HEK293 (cell line): ENCODE results near the gene OR11A1.

Experiments
- CTCF ChIA-PET: fragments of 350-600 bp; formaldehyde crosslinking; extraction: SDS; loops from one replicate; lab custom pipeline; 2021; ENCODE audit warnings: antibody characterized with exemption; lab: Yijun Ruan, JAX
- POLR2A ChIA-PET: fragments of 300-600 bp; formaldehyde crosslinking; extraction: SDS; loops from one replicate; lab custom pipeline; 2020; ENCODE audit warnings: antibody characterized with exemption, inconsistent platforms; lab: Yijun Ruan, JAX
- H3K27ac ChIP-seq: fragments of 200-500 bp; sonication (Bioruptor generic); 2 replicates; pipeline ENCODE4 v1.5.1; 2014; ENCODE audit warnings: low read depth, low read length, control low read depth, inconsistent platforms; ENCODE audit errors: extremely low read depth
- H3K36me3 ChIP-seq, 2 experiments: fragments of 200-500 bp in 1 of 2; sonication (Bioruptor generic) in 1 of 2; 1 replicate in 1 of 2; 2 replicates in 1 of 2; pipeline ENCODE4 v1.5.1; 2014 to 2017; ENCODE audit warnings: inconsistent platforms in 2 of 2, low read length in 2 of 2; ENCODE audit not compliant: control insufficient read depth in 2 of 2, insufficient read depth in 1 of 2
- H3K4me1 ChIP-seq: fragments of 200-500 bp; sonication (Bioruptor generic); 2 replicates; pipeline ENCODE4 v1.5.1; 2014; ENCODE audit warnings: mild to moderate bottlenecking, low read length, inconsistent platforms; ENCODE audit not compliant: control insufficient read depth, insufficient read depth
- H3K4me3 ChIP-seq: 2 replicates; pipeline ENCODE4 v1.5.1; 2011; ENCODE audit warnings: low read depth, mild to moderate bottlenecking, control low read depth, low read length, moderate library complexity
- H3K9me3 ChIP-seq: fragments of 200-500 bp; sonication (Bioruptor generic); 2 replicates; pipeline ENCODE4 v1.5.1; 2014; ENCODE audit warnings: low read depth, low read length, inconsistent platforms; ENCODE audit not compliant: control insufficient read depth, insufficient read depth
- BCL11A ChIP-seq: fragments of 450-650 bp; formaldehyde crosslinking; IDR thresholded peaks from 2 replicates; pipeline ENCODE4 v1.5.1; 2016; ENCODE audit warnings: low read depth, missing biosample characterization, missing genetic modification characterization
- BCL6B ChIP-seq: fragments of 450-650 bp; formaldehyde crosslinking; IDR thresholded peaks from 2 replicates; pipeline ENCODE4 v1.5.1; 2017; ENCODE audit warnings: missing biosample characterization, missing genetic modification characterization
- GLI2 ChIP-seq: fragments of 450-650 bp; formaldehyde crosslinking; IDR thresholded peaks from 2 replicates; pipeline ENCODE4; 2017; ENCODE audit warnings: missing biosample characterization, missing genetic modification characterization, low read depth, borderline replicate concordance
- KLF10 ChIP-seq: fragments of 450-650 bp; IDR thresholded peaks from 2 replicates; pipeline ENCODE4 v1.5.1; 2018; ENCODE audit warnings: missing biosample characterization, mild to moderate bottlenecking, missing genetic modification characterization
- REPIN1 ChIP-seq: fragments of 450-650 bp; formaldehyde crosslinking; IDR thresholded peaks from 2 replicates; pipeline ENCODE4 v1.5.1; 2017; ENCODE audit warnings: missing biosample characterization, missing genetic modification characterization, low read depth
- SCRT1 ChIP-seq: fragments of 450-650 bp; formaldehyde crosslinking; IDR thresholded peaks from 2 replicates; pipeline ENCODE4 v1.5.1; 2016; ENCODE audit warnings: missing biosample characterization, missing genetic modification characterization, borderline replicate concordance
- SCRT2 ChIP-seq: fragments of 450-650 bp; formaldehyde crosslinking; IDR thresholded peaks from 2 replicates; pipeline ENCODE4 v1.5.1; 2016; ENCODE audit warnings: missing biosample characterization, missing genetic modification characterization
- SP7 ChIP-seq: fragments of 450-650 bp; formaldehyde crosslinking; IDR thresholded peaks from 2 replicates; pipeline ENCODE4 v1.5.1; 2016; ENCODE audit warnings: missing biosample characterization, missing genetic modification characterization
- TRIM28 ChIP-seq: IDR thresholded peaks from 2 replicates; pipeline ENCODE4 v1.6.1; 2011; ENCODE audit warnings: low read length, control low read depth, borderline replicate concordance
- ZBTB1 ChIP-seq: fragments of 450-650 bp; formaldehyde crosslinking; IDR thresholded peaks from 2 replicates; pipeline ENCODE4 v1.5.1; 2016; ENCODE audit warnings: missing biosample characterization, missing genetic modification characterization
- ZBTB8A ChIP-seq: fragments of 450-650 bp; formaldehyde crosslinking; IDR thresholded peaks from 2 replicates; pipeline ENCODE4 v1.5.1; 2016; ENCODE audit warnings: missing biosample characterization, missing genetic modification characterization
- ZEB2 ChIP-seq: fragments of 450-650 bp; formaldehyde crosslinking; IDR thresholded peaks from 2 replicates; pipeline ENCODE4 v1.5.1; 2016; ENCODE audit warnings: missing biosample characterization, missing genetic modification characterization
- ZFP69B ChIP-seq: fragments of 450-650 bp; formaldehyde crosslinking; IDR thresholded peaks from 2 replicates; pipeline ENCODE4 v1.5.1; 2016; ENCODE audit warnings: missing biosample characterization, missing genetic modification characterization
- ZNF155 ChIP-seq: fragments of 450-650 bp; formaldehyde crosslinking; IDR thresholded peaks from 2 replicates; pipeline ENCODE4 v1.5.1; 2016; ENCODE audit warnings: missing biosample characterization, missing genetic modification characterization
- ZNF157 ChIP-seq: fragments of 450-650 bp; formaldehyde crosslinking; IDR thresholded peaks from 2 replicates; pipeline ENCODE4 v1.5.1; 2016; ENCODE audit warnings: missing biosample characterization, missing genetic modification characterization
- ZNF16 ChIP-seq: fragments of 450-650 bp; formaldehyde crosslinking; IDR thresholded peaks from 2 replicates; pipeline ENCODE4 v1.5.1; 2016; ENCODE audit warnings: low read depth, missing biosample characterization, missing genetic modification characterization
- ZNF174 ChIP-seq: fragments of 450-650 bp; formaldehyde crosslinking; IDR thresholded peaks from 2 replicates; pipeline ENCODE4 v1.5.0; 2017; ENCODE audit warnings: missing biosample characterization, mild to moderate bottlenecking, missing genetic modification characterization
- ZNF18 ChIP-seq: fragments of 450-650 bp; formaldehyde crosslinking; IDR thresholded peaks from 2 replicates; pipeline ENCODE4 v1.5.1; 2016; ENCODE audit warnings: missing biosample characterization, missing genetic modification characterization
- ZNF223 ChIP-seq: fragments of 450-650 bp; formaldehyde crosslinking; IDR thresholded peaks from 2 replicates; pipeline ENCODE4 v1.5.1; 2016; ENCODE audit warnings: missing biosample characterization, missing genetic modification characterization
- ZNF280C ChIP-seq: fragments of 450-650 bp; formaldehyde crosslinking; IDR thresholded peaks from 2 replicates; pipeline ENCODE4 v1.5.1; 2016; ENCODE audit warnings: missing biosample characterization, missing genetic modification characterization
- ZNF324 ChIP-seq: fragments of 450-650 bp; formaldehyde crosslinking; IDR thresholded peaks from 2 replicates; pipeline ENCODE4 v1.5.1; 2016; ENCODE audit warnings: missing biosample characterization, missing genetic modification characterization
- ZNF423 ChIP-seq: fragments of 450-650 bp; formaldehyde crosslinking; IDR thresholded peaks from 2 replicates; pipeline ENCODE4 v1.5.1; 2016; ENCODE audit warnings: missing biosample characterization, missing genetic modification characterization
- ZNF433 ChIP-seq: fragments of 450-650 bp; formaldehyde crosslinking; IDR thresholded peaks from 2 replicates; pipeline ENCODE4 v1.5.1; 2016; ENCODE audit warnings: missing biosample characterization, missing genetic modification characterization, low read depth
- ZNF473 ChIP-seq: fragments of 450-650 bp; formaldehyde crosslinking; IDR thresholded peaks from 2 replicates; pipeline ENCODE4 v1.5.1; 2017; ENCODE audit warnings: missing biosample characterization, missing genetic modification characterization
- ZNF530 ChIP-seq: fragments of 450-650 bp; formaldehyde crosslinking; IDR thresholded peaks from 2 replicates; pipeline ENCODE4 v1.5.1; 2016; ENCODE audit warnings: low read depth, missing biosample characterization, missing genetic modification characterization
- ZNF548 ChIP-seq: fragments of 450-650 bp; formaldehyde crosslinking; IDR thresholded peaks from 2 replicates; pipeline ENCODE4 v1.5.1; 2016; ENCODE audit warnings: missing biosample characterization, missing genetic modification characterization
- ZNF621 ChIP-seq: fragments of 450-650 bp; formaldehyde crosslinking; IDR thresholded peaks from 2 replicates; pipeline ENCODE4 v1.5.1; 2017; ENCODE audit warnings: missing biosample characterization, missing genetic modification characterization
- ZNF626 ChIP-seq: fragments of 450-650 bp; sonication (Bioruptor Pico); formaldehyde crosslinking; IDR thresholded peaks from 2 replicates; pipeline ENCODE4 v1.5.1; 2018; ENCODE audit warnings: missing biosample characterization, missing genetic modification characterization, inconsistent platforms
- ZNF654 ChIP-seq: fragments of 450-650 bp; formaldehyde crosslinking; IDR thresholded peaks from 2 replicates; pipeline ENCODE4 v1.5.1; 2016; ENCODE audit warnings: low read depth, missing biosample characterization, missing genetic modification characterization
- TF ChIP-seq, protein P1 (sequence below): fragments of 450-650 bp; formaldehyde crosslinking; IDR thresholded peaks from 2 replicates; pipeline ENCODE4 v1.5.1; 2017; ENCODE audit warnings: missing biosample characterization, missing genetic modification characterization

The OR11A1 gene

DNA sequence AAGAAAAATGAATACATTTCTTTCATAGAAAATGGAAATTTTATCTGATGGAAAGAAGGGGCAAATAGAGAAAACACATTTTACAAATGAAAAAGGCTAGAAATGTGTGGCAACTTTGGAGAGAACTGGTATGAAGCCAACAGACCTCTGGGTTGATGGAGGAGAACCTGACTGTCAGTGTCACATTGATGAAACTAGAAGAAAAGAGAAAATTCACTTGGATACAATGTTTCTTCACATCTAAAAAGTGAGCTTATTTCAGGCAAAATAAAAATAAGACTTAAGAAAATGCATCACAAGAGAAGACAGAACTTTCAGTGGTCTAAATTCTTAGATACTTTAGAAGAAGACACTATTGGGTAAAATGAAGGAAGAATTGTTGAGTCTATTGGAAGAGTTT, 61.5 kb downstream of the OR11A1 start, which contains the start of gene OR12D2:
OR12D2 (plus strand) TSS at position 301 of the 400 bp plus-strand sequence. CDS start 1,069 bp downstream, outside the sequence.
- POLR2A ChIA-PET, result no interaction called here
- H3K9me3 ChIP-seq, result no peaks in the 10 kb centered on the region
- H3K4me3 ChIP-seq, result no peak within 1 kb of the TSS
- H3K4me1 ChIP-seq, result no peaks in the 10 kb centered on the region
- no peak within 1 kb of the TSS for H3K27ac ChIP-seq
- CTCF ChIA-PET, result no interaction called here
- H3K36me3 ChIP-seq, result no peaks in the 10 kb centered on the region
- no peak for TF ChIP-seq ZNF280C (tag by site-specific recombination)
- no peak for TF ChIP-seq ZBTB8A
- TF ChIP-seq ZNF157, result no peak
- no peak for TF ChIP-seq ZNF174 (tag by site-specific recombination)
- TF ChIP-seq SP7 (tag by site-specific recombination), result no peak
- no peak for TF ChIP-seq ZEB2 (tag by site-specific recombination)
- no peak for TF ChIP-seq ZNF423 (tag by site-specific recombination)
- TF ChIP-seq ZNF548 (tag by site-specific recombination), result no peak
- no peak for TF ChIP-seq BCL6B (tag by site-specific recombination)
- TF ChIP-seq ZNF223 (tag by site-specific recombination), result no peak
- TF ChIP-seq ZBTB1 (tag by site-specific recombination), result no peak
- TF ChIP-seq ZNF324 (tag by site-specific recombination), result no peak
- TF ChIP-seq ZFP69B (tag by site-specific recombination), result no peak
- no peak for TF ChIP-seq GLI2
- no peak for TF ChIP-seq ZNF621
- no peak for TF ChIP-seq ZNF473
- no peak for TF ChIP-seq ZNF626 (tag by site-specific recombination)

DNA sequence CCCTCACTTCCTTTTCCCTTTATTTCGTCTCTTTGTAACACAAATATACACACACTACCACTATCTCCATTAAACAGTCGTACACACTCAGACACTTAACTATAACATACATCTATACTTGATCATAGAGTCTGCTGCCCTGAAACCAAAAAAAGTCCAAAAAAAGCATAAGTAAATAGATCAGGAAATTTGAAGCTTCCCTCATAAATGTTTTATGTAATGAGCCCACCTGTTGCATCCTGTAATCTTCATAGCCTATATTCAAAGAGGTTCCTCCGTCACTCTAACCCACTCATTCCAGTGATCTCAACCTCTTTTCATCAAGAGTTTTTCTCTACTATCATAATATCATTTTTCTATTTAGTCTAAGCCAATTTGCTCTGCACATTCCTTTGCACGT, 68.3 kb downstream of the OR11A1 start:
- no peaks in the 10 kb centered on the region for H3K9me3 ChIP-seq
- no peak for TF ChIP-seq BCL11A (tag by site-specific recombination)
- TF ChIP-seq ZNF433 (tag by site-specific recombination), result no peak
- TF ChIP-seq KLF10, result no peak
- TF ChIP-seq SCRT2 (tag by site-specific recombination), result peak; percentile 93
- TF ChIP-seq ZNF16 (tag by site-specific recombination), result no peak
- TF ChIP-seq SCRT1, result peak; percentile 82
- H3K36me3 ChIP-seq, result no peaks in the 10 kb centered on the region
- ChIA-PET CTCF (no interaction called here), POLR2A (no interaction called here)
- no peaks in the 10 kb centered on the region for H3K4me1 ChIP-seq
- no peak overlapping the region for H3K4me3 ChIP-seq
- H3K27ac ChIP-seq, result no peak overlapping the region

DNA sequence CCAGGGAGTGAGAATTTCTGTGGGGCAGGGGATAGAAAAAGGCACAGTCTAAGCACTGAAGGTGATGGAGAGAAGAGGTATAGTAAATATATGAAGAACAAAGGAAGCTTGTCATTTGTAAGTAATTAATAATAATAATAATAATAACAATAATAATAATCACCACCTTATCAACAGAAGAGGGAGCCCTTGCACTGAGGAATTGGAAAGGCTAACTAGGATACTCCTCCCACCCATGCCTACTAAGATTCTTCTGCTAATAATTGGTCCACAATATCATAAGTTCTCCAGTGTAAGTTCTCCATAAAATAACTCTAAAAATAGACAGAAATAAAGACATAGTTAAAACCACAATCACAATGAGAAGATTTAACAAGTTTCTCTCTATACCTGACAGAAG, 80.9 kb downstream of the OR11A1 start:
- ChIA-PET CTCF (interaction anchor here (0.5 to 5.3 kb wide), 19 partner anchors 8 to 618 kb away, joined by 3 to 30 read pairs (median 4); partner anchors contain the start of genes OR12D1 and OR2H2), POLR2A (no interaction called here)
- Histone ChIP-seq H3K4me1 (no peaks in the 10 kb centered on the region), H3K36me3 (no peaks in the 10 kb centered on the region), H3K4me3 (no peak overlapping the region), H3K27ac (no peak overlapping the region), H3K9me3 (no peaks in the 10 kb centered on the region)
- TF ChIP-seq ZNF530 (tag by site-specific recombination) (no peak), ZNF18 (tag by site-specific recombination) (no peak), ZNF155 (tag by site-specific recombination) (no peak), TRIM28 (no peak), ZNF654 (tag by site-specific recombination) (peak; percentile 22), REPIN1 (tag by site-specific recombination) (peak; percentile 50; the same call in 1 of the 2 replicates)
- TF ChIP-seq, protein P1, sequence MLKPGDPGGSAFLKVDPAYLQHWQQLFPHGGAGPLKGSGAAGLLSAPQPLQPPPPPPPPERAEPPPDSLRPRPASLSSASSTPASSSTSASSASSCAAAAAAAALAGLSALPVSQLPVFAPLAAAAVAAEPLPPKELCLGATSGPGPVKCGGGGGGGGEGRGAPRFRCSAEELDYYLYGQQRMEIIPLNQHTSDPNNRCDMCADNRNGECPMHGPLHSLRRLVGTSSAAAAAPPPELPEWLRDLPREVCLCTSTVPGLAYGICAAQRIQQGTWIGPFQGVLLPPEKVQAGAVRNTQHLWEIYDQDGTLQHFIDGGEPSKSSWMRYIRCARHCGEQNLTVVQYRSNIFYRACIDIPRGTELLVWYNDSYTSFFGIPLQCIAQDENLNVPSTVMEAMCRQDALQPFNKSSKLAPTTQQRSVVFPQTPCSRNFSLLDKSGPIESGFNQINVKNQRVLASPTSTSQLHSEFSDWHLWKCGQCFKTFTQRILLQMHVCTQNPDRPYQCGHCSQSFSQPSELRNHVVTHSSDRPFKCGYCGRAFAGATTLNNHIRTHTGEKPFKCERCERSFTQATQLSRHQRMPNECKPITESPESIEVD (tag by site-specific recombination), result no peak
